HG03095 (cell line): ENCODE data around the gene ANKMY2.
"Not testable (repeated sequence)": the region's sequence is repeated elsewhere in the genome, so short reads cannot be mapped to it uniquely, and the experiment has no call there.

Source experiments
- ATAC-seq: cut with Tn5 transposase; IDR thresholded peaks from one replicate; pipeline ENCODE4 v1.9.1; 2021; ENCODE audit warnings: moderate library complexity; ENCODE audit not compliant: unreplicated experiment

Gene ANKMY2

DNA sequence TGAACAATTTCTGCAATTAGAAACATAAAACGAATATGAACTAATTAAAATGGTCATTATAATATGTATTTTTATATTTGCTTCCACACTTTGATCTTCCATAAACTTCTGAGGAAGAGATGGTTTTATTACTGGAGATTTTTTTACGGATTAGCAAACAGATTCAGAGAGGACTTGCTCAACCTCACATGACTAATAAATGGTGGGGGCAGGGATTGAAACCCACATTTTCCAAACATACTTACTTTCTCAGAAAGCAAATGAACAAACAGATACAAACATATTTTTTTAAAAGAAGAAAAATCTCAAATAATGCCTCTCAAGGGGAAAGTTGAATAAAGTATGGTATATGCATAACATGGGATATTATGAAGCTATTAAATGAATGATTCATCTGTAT is 18.3 kb downstream of the ANKMY2 start:
- no peak for ATAC-seq

DNA sequence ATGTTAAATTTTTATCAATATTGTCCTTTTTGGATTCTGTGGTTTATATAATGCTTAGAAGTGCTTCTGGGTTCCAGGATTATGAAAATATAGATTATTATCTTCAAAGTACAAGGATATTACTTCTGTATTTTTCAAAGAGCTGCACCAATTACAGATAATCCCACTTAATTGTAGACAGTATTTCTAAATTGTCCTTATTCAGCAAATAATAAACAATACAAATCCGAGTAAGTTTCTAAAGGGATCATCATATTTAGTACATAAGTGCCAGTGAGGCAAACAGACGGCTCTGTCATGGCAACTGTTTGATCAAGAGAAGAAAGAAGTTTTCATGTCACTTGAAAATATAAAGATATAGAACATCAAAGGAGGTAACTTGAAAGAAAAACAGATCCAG is 19.2 kb downstream of the ANKMY2 start:
- ATAC-seq: no peak

DNA sequence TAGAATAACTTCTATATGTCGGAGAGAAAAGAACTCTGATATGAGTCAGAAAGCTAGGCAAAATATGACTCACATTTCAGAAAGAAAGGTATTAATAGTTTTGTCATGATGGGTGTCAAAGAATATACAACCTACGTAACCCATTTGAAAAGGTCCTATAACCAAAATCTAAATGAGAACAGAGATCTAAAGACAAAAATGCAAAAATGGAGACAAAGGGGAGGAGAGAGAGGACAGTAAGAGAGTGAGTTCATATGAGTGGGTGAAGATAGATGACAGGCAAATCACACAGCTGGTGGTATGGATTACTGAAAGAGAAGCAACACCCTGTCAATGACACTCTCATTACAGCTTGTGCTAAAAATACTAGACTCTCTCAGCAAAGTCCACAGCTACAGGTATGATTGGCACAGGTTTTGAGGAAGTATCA is 25.6 kb downstream of the ANKMY2 start:
- ATAC-seq: peak; percentile 92

DNA sequence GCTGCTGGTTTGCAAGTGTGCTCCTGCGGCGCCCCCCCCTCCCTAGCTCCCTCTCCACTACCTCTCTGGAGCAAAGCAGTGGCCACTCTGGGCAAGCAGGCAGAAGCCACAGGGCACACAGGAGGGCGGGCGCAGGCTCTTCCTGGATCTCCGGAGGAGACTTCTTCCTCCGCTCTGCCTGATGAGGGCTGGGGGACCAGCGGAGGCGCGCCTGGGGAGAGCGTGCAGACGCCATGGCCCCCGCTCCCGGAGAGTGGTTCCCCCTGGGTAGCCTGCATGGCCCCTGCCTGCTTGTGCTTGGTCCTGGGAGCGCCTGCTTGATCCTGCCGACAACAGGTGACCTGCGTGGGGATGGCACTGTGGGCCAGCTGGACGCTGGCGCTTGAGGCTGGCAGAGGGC is 29.0 kb downstream of the ANKMY2 start:
- no peak for ATAC-seq

DNA sequence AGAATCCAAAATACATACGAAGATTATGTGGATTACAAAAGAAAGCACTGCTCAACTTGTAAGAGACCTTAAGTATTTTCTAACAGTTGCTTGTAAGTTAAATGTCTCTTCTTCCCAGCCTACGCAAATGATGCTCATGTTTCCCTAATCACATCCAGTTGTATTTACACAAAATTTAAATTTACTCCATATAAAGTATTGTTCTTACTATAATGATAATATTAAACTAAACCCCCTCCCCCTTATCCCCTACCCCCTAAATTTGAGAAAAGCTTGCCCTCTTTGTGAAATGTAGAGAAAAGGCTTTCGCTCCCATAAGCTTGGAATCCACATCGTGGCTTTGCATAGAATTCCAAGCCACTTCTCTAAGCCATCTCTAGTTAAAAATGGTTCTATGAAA is 29.4 kb downstream of the ANKMY2 start:
- no peak for ATAC-seq

DNA sequence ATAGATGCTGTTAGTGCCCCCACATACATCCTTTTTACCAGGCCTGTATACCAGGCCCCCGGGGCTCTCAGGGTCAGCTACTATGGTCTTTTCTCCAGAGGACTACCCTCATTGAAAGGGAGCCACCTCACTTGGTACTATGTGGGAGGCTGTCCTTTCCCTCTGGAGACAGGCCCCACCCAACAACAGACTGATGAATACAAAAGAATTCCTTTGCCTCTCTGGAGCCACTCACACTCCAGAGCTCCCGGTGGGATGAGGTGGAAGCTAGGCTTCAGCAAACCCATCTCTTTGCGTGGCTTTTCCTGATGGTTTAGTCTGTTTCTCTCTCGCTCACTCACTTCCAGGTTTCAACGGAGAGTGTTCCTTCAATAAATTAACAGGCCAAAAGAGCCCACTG is 30.3 kb downstream of the ANKMY2 start:
- ATAC-seq: no peak

DNA sequence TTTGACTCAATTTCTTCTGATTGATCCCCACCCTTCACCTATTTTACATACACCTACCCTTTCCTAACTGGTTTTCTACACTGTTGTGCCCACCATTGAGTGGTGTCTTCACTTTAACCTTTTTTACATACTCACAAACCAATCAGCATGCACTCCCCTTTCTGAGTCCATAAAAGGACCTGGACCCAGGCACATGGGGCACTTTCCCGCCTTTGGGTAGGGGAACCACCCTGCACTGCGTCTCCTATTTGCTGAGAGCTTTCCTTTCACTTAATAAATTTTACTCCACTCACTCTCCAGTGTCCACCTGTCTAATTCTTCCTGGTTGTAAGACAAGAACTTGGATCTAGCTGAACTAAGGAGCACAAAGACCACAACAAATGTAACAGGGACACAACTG is 33.8 kb downstream of the ANKMY2 start:
- no peak for ATAC-seq

DNA sequence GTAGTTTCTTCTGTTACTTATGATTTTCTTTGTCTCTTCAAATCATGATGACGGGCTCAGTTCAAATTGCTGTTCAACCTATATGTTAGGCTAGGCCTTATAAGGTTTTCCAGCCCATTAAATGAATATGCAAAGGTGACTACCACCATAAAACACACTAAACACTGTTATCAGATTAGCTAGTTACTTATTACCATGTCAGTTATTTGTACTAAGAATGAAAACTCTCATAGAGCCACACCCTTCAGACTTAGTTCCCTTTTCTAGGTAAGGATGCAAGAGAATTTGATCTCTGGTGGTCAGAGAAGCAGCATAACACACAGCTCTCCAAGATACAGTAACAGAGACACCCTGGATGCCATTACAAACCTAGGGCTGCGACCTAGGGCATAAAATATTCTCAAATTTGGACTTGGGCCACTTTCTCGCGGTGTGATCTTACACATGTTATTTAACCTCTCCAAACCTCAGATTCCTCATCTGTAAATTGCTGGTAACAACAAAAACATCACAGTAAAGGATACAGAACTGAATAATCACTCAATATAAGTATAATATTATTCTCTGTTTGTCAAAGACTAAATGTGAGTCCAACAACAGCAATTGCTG is 35.6 kb downstream of the ANKMY2 start:
- ATAC-seq: peak; percentile 80

DNA sequence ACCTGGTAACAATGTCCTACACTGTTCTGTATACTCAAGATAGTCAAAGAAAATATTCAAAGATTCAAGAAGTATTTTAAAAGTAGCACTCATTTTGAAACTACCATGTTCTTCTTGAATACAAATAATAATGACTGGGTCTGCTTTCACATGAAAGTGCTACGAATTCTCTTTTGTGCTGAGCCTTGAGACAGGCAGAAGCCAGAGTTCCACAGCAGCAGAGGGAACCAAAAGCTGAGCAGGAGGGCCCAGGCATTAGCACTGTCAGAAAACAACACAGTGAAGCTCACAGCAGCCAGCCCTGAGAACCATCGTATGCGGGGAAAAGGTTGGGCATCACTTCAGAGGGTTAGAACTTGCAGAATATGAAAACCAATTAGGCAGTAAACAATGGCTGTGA is 38.9 kb downstream of the ANKMY2 start:
- no peak for ATAC-seq

DNA sequence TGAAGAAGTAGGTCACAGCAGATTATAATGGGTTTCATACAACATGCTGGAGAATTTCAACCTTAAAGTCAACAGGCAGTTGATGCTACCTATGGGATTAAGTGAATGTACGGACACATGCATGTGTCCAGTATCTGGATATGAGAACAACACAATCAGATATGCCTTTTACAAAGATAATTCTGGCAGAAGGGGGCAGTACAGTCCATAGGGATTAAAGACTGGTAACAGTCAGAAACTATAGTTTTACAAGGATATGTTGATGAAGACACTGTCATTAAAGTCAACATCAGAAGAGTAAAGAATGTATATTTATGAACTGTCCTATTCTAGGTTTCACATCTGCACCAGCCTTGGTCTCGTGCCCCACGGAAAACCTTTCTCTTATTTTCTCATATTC is 41.5 kb downstream of the ANKMY2 start:
- ATAC-seq: no peak

DNA sequence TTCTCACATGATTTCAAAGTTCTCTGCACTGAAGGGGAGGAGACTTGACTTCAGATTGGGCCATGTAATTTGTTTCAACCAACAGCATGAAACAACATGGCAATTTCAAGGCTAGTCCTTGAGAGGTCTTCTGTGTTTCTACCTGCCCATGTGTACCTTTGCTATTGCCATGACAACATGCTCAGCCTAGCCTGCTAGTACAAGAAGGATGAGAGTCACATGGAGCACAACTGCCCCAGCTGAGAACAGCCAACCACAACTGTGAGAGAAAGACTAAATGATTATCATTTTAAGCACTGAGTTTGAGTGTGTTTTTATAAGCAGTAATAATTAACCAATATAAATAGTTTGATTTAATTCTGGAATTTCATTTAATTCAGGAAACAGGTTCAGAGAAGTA is 41.9 kb downstream of the ANKMY2 start:
- no peak for ATAC-seq

DNA sequence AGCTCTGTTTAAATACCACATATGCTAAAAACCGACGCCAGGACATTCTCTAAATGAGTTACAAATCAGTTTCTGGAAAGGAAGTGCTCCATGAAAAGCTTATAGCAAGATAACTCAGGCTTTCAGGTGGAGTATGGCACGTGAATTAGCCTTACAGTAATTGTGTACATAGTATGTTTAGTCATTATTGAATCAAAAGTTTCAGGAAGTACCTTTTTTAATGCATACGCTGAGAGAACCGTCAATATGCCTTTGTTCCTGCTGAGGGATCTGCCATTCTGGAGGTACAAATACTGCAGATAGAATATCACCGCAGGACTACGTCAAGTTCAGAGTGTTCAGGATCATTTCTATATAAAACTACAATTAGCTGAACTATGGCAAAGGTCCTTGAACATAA is 45.7 kb downstream of the ANKMY2 start:
- no peak for ATAC-seq

DNA sequence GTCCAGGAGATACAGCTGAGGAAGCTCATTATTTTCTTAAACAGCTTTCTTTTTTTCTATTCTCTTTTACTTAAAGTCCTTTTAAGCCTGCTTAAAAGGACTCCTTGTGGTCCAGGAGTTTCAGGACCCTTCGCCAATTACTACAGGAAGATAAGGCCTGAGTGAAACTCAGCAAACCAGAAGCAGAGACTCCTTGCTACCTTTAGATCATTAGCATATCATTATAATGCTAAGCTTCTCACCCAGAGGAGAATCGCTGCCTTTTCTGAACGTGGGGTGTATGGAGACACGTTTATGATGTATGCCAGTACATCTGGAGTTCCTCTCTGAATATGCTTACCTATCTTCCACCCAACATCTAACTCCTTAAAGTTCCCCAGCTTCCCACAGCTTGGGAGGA is 47.5 kb downstream of the ANKMY2 start:
- no peak for ATAC-seq

DNA sequence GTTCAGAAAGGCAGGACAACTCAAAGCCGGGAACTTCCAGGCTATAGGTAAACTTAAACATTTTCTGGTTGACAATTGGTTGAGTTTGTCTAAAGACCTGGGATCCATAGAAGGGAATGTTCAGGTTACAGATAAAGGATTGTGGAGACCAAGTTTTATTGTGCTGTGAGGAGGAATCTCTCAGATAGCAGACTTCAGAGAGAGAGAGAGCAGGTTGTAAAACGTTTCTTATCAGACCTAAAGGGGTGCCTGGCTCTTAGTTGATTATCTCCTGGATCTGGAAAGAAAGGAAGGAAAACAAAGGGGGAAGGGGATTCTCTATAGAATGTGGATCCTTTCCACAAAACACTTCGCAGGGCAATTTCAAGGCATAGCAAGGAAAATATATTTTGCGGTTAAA is 50.0 kb downstream of the ANKMY2 start:
- not testable (repeated sequence) for ATAC-seq

DNA sequence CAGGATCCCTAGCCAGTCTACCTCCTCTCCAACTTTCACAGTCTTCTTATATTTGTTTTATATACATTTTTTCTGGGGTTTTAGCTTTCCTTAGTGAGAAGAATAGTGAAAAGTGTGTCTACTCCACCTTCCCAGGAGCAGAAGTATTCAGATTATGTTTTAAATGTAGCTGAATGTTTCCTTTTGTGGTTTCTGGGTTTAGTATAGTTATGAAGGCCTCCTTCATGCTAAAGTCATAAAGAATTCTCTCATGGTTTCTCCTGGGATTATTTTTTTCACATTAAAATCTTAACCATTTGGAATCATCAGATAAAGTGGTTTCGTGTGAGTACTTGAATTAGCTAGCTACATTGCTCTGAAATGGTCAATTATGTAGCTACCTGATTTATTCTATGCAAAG is 50.9 kb downstream of the ANKMY2 start:
- ATAC-seq: no peak

DNA sequence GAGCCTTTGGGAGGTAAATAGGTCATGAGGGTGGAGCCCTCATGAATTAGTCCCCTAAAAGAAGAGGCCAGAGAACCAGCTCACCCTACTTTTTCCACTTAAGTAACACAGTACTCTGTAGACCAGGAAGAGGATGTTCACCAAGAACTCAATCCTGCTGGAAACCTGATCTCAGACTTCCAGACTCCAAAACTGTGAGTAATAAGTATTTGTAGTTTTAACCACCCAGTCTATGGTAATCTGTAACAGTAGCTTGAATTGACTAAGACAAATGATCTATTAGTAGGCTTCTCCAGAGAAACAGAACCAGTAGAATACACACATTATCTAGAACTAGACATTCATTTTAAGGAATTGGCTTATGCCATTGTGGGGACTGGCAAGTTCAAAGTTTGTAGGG is 51.5 kb downstream of the ANKMY2 start:
- ATAC-seq: no peak

DNA sequence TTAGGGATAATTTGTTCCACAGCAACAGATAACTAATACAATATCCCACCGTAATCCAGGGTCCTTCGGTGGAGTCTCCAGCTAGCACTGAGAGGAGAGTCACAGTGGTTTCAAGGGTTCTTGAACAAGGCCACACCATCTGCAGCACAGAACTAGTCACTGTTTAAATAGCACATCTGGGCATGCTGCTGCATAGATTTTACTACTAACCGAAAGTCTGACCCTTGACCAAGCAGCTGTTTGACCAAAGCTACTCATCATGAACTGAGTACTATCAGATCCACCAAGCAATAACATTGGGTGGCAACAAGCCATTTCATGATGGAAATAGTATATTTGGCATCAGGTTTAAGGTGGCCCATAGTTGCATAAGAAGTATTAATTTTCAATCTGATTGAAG is 53.2 kb downstream of the ANKMY2 start:
- ATAC-seq: no peak

DNA sequence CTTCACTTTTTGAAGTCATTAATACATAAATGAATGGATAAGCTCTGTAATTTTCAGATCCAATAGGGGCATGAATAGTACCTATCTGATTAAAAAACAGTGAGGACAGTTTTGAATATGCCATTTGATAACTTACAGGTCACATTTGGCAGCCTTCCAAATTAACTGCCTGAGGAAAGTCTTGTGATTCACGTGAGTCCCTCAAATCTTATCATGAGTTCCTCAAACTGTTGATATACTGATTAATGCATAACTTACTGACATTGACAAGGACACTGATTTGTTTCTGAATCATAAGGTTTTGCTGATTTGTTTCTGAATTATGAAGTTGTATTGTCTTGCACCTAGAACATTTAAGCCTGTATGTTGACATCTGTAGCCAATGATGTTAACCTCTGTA is 55.1 kb downstream of the ANKMY2 start:
- no peak for ATAC-seq

DNA sequence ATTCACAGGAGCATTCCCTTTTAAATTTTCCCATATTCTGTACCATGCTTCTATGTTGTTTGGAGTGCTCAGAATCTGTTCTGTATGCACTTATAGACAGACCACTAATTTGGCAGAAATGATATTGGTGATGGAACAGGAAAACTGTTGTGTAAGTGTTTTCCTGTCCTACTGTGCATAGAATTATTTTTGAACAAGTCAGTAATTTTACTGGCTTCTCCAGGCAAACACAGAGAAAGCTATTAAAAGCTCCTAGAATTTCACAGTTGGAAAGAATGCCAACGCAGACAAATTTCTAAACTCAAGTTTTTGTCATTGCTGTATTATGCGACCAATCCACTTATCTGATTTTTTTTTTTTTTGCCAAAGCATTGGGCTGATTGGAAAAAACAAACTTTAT is 55.7 kb downstream of the ANKMY2 start:
- no peak for ATAC-seq

DNA sequence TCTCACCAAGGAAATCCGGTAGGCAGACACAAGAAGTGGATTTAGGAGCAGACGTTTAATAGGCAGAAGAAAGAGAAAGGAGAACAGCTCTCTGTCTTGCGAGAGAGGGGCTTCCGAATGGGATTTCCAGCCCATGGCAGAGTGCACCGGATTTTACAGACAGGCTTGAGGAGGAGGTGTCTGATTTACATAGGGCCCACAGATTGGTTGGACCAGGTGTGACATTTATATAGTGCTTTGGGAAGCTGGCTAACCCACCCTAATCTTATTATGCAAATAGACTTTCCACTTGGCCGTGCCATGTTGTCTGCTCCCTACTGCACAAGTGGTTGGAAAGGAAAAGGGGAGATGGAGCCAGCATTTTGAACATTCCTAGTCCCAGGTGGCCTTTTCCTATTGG is 57.8 kb downstream of the ANKMY2 start:
- no peak for ATAC-seq

DNA sequence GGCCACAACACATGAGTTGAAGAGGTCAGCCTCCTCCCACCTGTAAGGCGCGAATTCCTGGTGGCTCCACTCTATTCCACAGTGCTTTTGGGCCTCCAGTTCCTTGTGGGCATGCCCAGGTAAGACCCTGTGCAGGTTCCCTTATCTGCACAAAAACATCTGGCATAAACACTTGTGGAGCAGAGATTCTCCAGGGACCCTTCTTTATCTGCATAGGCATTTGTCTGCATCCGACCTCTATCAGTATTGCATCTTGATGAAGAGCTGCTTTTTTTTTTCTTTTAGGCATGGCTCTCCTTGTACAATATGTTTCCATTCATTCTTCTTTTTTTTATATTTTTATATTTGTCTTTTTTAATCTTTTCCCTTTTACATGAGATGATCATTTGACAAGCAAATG is 58.4 kb downstream of the ANKMY2 start:
- ATAC-seq: no peak

DNA sequence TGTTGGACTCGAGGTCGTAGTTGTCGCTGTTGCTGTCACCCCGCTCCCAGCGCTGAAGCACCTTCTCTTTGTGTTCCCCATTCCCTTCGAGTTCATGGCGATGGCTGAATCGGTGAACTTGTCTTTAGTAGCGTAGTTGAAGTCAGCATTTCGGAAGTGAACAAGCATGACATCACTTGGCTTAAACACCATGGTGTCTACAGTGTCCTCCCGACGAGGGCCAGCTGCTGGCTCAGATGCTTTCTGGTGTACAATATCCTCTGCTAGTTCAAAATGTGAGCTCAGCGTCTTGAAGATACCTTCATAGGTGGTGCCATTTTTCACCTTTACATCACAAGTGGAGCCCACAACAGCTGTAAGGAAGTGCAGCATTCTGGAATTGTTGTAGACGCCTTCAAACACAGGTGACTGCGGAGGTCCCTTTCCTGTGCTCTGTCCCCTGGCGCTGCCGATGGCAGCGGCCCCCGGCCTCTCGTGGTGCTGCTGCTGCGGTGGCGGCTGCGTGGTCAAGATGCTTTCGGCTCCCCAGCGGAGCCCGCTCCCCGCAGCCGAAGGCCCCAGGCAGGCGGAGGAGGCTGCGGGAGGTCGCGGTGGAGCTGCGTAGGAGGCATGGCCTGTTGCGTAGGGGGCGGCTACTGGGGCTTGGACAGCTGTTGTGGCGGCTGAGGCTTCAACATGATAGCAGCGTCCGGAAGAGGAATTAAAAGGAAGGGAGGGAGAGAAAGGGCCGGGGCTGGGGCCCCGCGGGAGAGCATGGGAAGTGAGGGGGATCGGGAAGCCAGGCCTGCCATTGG is 59.3 kb downstream of the ANKMY2 start:
- no peak for ATAC-seq

DNA sequence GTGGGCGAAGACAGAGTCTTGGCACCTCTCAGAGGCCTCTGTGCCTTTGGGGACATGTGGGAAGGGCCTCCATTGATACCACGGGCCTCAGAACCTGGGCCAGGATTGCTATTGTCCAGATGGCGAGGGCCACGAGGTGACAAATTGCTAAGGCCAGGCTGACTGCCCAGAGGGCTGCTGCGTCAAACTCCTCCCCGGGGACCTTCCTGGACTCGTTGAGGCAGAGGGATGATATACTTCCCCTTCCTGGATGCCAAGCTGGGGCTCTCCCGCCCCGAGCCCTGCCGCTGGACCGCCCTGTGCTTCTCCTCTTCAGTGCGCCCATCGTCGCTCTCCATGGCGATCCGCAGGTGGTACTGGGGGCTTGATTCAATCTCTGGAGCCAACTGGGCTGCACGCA is 60.0 kb downstream of the ANKMY2 start:
- ATAC-seq: no peak
